Karpas-422 (cell line): Measurements from ENCODE around the gene RABGGTA. TPM values are rescaled to one million over a fixed set of nuclear protein-coding genes. Genes with fewer than 3 reads are reported as not detected.

Experiments
- DNase-seq: peaks from one replicate; pipeline ENCODE4 v3.0.0-alpha.2; 2015
- H2AFZ ChIP-seq: fragments of 200-600 bp; sonication (generic); 2 replicates; pipeline ENCODE4 v1.6.1; 2014; ENCODE audit warnings: antibody characterized with exemption, low read length, mixed read lengths
- H3K27ac ChIP-seq: fragments of 200-600 bp; sonication (generic); 2 replicates; pipeline ENCODE4 v1.5.1; 2014; ENCODE audit warnings: mild to moderate bottlenecking, low read length, moderate library complexity
- H3K27me3 ChIP-seq: fragments of 200-600 bp; sonication (generic); 2 replicates; pipeline ENCODE4 v1.6.1; 2014; ENCODE audit warnings: low read length, mixed read lengths
- H3K36me3 ChIP-seq: fragments of 200-600 bp; sonication (generic); 2 replicates; pipeline ENCODE4 v1.6.1; 2014; ENCODE audit warnings: low read length, mixed read lengths; ENCODE audit not compliant: insufficient read depth
- H3K4me1 ChIP-seq: fragments of 200-600 bp; sonication (generic); 2 replicates; pipeline ENCODE4 v1.6.1; 2014; ENCODE audit warnings: mild to moderate bottlenecking, low read length, mixed read lengths
- H3K4me2 ChIP-seq: fragments of 200-600 bp; sonication (generic); 2 replicates; pipeline ENCODE4 v1.6.1; 2014; ENCODE audit warnings: low read length, low read depth, mild to moderate bottlenecking; ENCODE audit not compliant: poor library complexity, severe bottlenecking
- H3K4me3 ChIP-seq: fragments of 200-600 bp; sonication (generic); 2 replicates; pipeline ENCODE4 v1.5.1; 2014; ENCODE audit warnings: mild to moderate bottlenecking, antibody characterized with exemption, low read length, mixed read lengths
- H3K79me2 ChIP-seq: fragments of 200-600 bp; sonication (generic); 2 replicates; pipeline ENCODE4 v1.6.1; 2014; ENCODE audit warnings: mild to moderate bottlenecking, low read length, mixed read lengths
- H3K9ac ChIP-seq: fragments of 200-600 bp; sonication (generic); 2 replicates; pipeline ENCODE4 v1.6.0; 2014; ENCODE audit warnings: low read length
- H3K9me2 ChIP-seq: fragments of 200-600 bp; sonication (generic), shearing (Covaris generic); replicated peaks from 2 replicates; pipeline ENCODE4 v1.6.0; 2014; ENCODE audit warnings: mild to moderate bottlenecking, low read length, moderate library complexity; ENCODE audit not compliant: insufficient read depth
- H3K9me3 ChIP-seq: fragments of 300-700, 200-600 bp; sonication (generic); 2 replicates; pipeline ENCODE4 v1.6.1; 2014; ENCODE audit warnings: low read length, mixed read lengths
- H4K20me1 ChIP-seq: fragments of 200-600 bp; sonication (generic); 2 replicates; pipeline ENCODE4 v1.6.1; 2014; ENCODE audit warnings: mild to moderate bottlenecking, antibody characterized with exemption, low read length, low read depth; ENCODE audit not compliant: insufficient read depth
- total RNA-seq: library from RNA; depleted of rRNA; stranded (reverse); fragments of >200 nt; shearing (Covaris generic); gene quantifications from 2 replicates; pipeline ENCODE4 v1.2.3, GENCODE V29; 2014; ENCODE audit warnings: low replicate concordance

The RABGGTA gene
- total RNA-seq, 1 experiment from 2014 or later: 45.1 TPM

DNA sequence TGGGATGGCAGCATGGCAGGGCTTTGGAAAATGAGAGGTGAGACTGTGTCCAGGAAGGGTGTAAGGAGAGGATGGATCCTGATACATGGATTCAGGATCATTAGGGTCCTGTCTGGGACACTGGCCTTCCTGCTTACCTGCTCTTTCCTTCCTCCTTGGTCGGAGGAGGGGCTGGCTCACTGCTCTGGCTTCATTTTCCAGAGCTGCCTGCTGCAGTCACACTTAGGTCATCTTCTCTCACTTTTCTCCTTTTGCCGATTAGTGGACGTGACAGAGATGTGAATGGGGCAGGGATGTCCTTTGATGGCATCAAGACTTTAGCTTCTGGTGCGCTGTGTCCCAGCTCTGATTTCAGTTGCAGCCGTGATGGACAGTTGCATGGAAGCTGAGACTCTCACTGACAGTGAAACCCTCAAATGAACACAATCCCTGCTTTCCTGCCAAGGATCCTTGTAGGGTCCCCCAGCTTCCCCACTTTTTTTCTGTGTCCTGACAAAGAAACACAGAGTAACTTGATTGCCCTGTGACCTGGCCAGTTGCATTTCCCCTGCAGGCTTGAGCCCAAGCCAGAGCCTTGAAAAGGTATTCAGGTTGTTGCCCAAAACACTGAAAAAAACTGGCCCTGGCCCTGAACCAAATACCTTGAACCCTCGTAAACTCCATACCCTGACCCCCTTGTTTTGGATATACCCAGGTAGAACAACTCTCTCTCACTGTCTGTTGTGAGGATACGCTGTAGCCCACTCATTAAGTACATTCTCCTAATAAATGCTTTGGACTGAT is 37.1 kb upstream of the RABGGTA start:
- Histone ChIP-seq H3K9me3 (no peaks in the 10 kb centered on the region), H3K9ac (0 out of 2 replicates have a peak overlapping the region, but pooled peaks have one; percentile 74), H3K79me2 (peaks cover 10% of the 10 kb centered on the region; the same call in 1 of the 2 replicates), H4K20me1 (no peaks in the 10 kb centered on the region; the same call in 1 of the 2 replicates), H3K4me2 (no peak overlapping the region), H3K27ac (no peak overlapping the region), H2AFZ (no peak overlapping the region), H3K4me3 (no peak overlapping the region), H3K27me3 (no peaks in the 10 kb centered on the region), H3K9me2 (no peaks in the 10 kb centered on the region), H3K36me3 (peaks cover 25% of the 10 kb centered on the region; the same call in 1 of the 2 replicates), H3K4me1 (peaks cover 29% of the 10 kb centered on the region)
- no peak for DNase-seq

DNA sequence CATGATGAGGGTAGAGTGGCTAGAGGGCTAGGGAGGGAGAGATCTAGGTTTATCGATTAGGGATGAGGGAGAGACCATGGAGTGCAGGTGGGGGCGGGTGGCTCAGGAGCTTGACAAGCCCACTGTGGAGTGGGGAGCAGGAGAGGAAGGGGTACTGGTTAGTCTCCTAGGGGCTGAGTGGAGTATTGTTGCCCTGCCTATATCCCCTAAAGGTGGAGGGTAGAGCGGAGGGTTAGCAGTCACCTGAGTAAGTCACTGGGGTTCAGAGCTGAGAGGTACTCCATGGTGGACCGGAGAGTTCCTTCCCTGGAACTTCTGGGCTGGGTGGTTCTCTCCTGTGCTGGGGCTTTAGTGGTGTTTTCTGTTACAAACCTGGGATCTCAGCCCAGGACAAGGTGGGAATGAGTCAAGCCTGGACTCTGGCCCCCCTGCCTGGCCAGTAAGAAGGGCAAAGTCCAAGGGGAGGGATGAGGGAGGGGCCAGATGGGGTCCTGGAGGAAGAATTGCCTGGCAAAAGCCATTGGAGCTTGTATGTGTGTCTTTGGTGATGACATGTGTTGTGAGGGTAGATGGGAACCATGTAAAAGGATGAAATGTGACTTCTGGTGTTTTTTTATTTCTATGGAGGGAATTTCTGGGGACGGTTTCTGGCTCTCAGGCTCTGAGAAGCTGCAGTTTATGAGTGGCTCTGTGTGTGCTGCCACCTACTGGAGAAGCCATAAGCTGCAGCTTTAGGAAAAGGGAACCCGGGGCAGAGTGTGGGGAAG is 36.4 kb upstream of the RABGGTA start, which contains the start of gene CIDEB:
Gene CIDEB (minus strand): TSS at position 403 of the 767 bp plus-strand sequence. CDS start 119 bp downstream, at position 284.
- Histone ChIP-seq H2AFZ (no peak within 1 kb of the TSS), H3K79me2 (peaks cover 10% of the 10 kb centered on the region; the same call in 1 of the 2 replicates), H3K9me2 (no peaks in the 10 kb centered on the region), H4K20me1 (no peaks in the 10 kb centered on the region; the same call in 1 of the 2 replicates), H3K27me3 (no peaks in the 10 kb centered on the region), H3K36me3 (peaks cover 29% of the 10 kb centered on the region; the same call in 1 of the 2 replicates), H3K9ac (no peak within 1 kb of the TSS), H3K27ac (no peak within 1 kb of the TSS), H3K4me1 (peaks cover 26% of the 10 kb centered on the region), H3K9me3 (no peaks in the 10 kb centered on the region), H3K4me3 (no peak within 1 kb of the TSS), H3K4me2 (no peak within 1 kb of the TSS)
- DNase-seq: peak; percentile 90

DNA sequence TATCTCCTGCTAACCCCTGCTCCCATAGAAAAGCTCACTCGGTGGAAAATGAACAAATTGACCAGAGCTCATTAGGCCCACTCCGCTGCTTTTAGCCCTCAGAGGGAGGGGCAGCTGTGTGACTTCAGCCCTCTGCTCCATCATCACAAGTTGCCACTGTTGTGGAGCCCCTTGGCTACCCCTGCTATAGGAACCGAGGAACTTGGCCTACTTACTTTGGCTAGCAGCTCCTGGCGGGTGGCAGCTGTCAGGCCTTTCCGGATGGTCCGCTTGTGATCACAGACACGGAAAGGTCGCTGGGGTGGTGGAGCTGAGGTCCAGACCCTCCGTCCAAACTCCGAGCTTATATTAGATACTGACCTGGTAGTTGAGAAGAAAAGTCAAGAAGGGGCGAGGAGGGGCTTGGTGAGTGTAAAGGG is 35.8 kb upstream of the RABGGTA start:
- Histone ChIP-seq H3K4me2 (no peak overlapping the region), H3K9ac (no peak overlapping the region)

GRCh38 chr14:24304019-24304387 is 32.6 kb upstream of the RABGGTA start:
- no peak for DNase-seq
- peaks cover 38% of the 10 kb centered on the region for H3K79me2 ChIP-seq
- H3K9me3 ChIP-seq: no peaks in the 10 kb centered on the region
- H3K4me1 ChIP-seq: peaks cover 15% of the 10 kb centered on the region
- no peaks in the 10 kb centered on the region for H3K27me3 ChIP-seq
- H3K36me3 ChIP-seq: peaks cover 34% of the 10 kb centered on the region
- no peak overlapping the region for H2AFZ ChIP-seq
- H3K9ac ChIP-seq: no peak overlapping the region
- H3K4me3 ChIP-seq: no peak overlapping the region
- H3K9me2 ChIP-seq: no peaks in the 10 kb centered on the region
- peaks cover 9% of the 10 kb centered on the region; the same call in 1 of the 2 replicates for H4K20me1 ChIP-seq
- no peak overlapping the region for H3K27ac ChIP-seq
- no peak overlapping the region for H3K4me2 ChIP-seq

More for the DNA sequence above, 35.8 kb upstream of the RABGGTA start:
- no peaks in the 10 kb centered on the region for H3K9me3 ChIP-seq
- DNase-seq: no peak
- H3K4me3 ChIP-seq: no peak overlapping the region
- no peak overlapping the region for H2AFZ ChIP-seq
- H3K9me2 ChIP-seq: no peaks in the 10 kb centered on the region
- H3K27ac ChIP-seq: no peak overlapping the region
- H3K36me3 ChIP-seq: peaks cover 35% of the 10 kb centered on the region
- H4K20me1 ChIP-seq: no peaks in the 10 kb centered on the region; the same call in 1 of the 2 replicates
- H3K4me1 ChIP-seq: peaks cover 20% of the 10 kb centered on the region
- no peaks in the 10 kb centered on the region for H3K27me3 ChIP-seq
- peaks cover 15% of the 10 kb centered on the region; the same call in 1 of the 2 replicates for H3K79me2 ChIP-seq

GRCh38 chr14:24300326-24300980 is 29.1 kb upstream of the RABGGTA start:
- Histone ChIP-seq H3K4me2 (peak overlapping the region; percentile 94), H3K27ac (no peak overlapping the region), H4K20me1 (peaks cover 9% of the 10 kb centered on the region; the same call in 1 of the 2 replicates), H3K9ac (peak overlapping the region; percentile 82), H3K27me3 (no peaks in the 10 kb centered on the region), H3K36me3 (peaks cover 32% of the 10 kb centered on the region), H2AFZ (no peak overlapping the region), H3K4me1 (peaks cover 34% of the 10 kb centered on the region), H3K4me3 (peak overlapping the region; percentile 84), H3K9me3 (no peaks in the 10 kb centered on the region), H3K9me2 (no peaks in the 10 kb centered on the region), H3K79me2 (peaks cover 42% of the 10 kb centered on the region)
- DNase-seq: no peak

DNA sequence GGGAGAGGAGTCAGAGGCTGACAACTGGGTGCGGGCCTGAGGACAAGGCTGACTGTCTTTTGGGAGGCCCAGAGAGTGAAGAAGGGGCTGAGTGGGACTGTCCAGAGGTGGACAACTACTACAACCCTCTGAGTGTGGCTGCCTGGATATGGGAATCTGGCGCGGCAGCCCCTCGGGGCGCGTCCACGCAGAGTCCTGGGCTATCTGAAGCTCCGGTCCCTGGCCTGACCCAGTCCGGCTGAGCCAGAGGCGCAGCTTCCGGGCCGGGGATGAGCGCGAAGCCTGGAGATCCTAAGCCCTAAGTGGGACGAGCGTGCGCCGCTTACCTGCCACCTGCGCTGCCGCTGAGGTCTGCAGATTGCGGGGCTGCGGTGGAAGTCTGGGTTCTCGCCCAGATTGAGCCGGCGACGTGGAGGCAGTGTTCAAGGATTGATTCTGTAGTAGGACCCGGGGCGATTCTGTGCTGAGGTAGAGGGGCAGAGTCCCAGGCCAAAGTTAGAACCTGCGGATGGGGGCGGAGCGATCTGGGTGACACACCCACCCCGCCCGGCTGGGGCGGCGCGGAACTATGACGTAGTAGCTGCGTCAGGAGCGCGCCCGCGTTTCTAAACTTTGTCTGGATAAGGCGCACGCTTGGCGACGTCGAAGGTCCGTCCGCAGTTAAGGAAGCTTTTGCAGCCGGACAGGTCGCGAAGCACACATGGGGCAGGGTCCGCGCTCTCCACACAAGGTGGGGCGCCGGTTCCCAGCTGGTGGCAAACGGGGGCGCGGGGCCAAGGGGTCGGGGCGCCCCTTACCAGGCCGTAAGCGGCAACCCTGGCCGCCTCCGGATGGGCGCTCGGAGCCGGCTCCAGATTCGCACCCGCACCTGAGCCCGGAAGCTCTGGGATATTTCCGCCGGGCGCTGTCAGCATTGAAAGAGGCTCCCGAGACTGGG is 28.1 kb upstream of the RABGGTA start, which contains the start of the genes DHRS1 and NOP9:
Gene DHRS1 (minus strand): TSS at position 526 of the 937 bp plus-strand sequence. CDS start 674 bp downstream, outside the sequence.
Gene NOP9 (plus strand): TSS at position 596 of the 937 bp plus-strand sequence. CDS start 105 bp downstream, at position 701.
- no peak within 1 kb of the TSS for H3K27ac ChIP-seq
- peak within 1 kb of the TSS; percentile 84 for H3K4me3 ChIP-seq
- H3K9ac ChIP-seq: peak within 1 kb of the TSS; percentile 82
- H3K9me3 ChIP-seq: no peaks in the 10 kb centered on the region
- H3K9me2 ChIP-seq: no peaks in the 10 kb centered on the region
- peaks cover 9% of the 10 kb centered on the region; the same call in 1 of the 2 replicates for H4K20me1 ChIP-seq
- H3K4me2 ChIP-seq: peak within 1 kb of the TSS; percentile 94
- peaks cover 37% of the 10 kb centered on the region for H3K36me3 ChIP-seq
- H3K79me2 ChIP-seq: peaks cover 42% of the 10 kb centered on the region
- H3K4me1 ChIP-seq: peaks cover 34% of the 10 kb centered on the region
- no peaks in the 10 kb centered on the region for H3K27me3 ChIP-seq
- H2AFZ ChIP-seq: peak within 1 kb of the TSS; percentile 79
- peak; percentile 99 for DNase-seq

DNA sequence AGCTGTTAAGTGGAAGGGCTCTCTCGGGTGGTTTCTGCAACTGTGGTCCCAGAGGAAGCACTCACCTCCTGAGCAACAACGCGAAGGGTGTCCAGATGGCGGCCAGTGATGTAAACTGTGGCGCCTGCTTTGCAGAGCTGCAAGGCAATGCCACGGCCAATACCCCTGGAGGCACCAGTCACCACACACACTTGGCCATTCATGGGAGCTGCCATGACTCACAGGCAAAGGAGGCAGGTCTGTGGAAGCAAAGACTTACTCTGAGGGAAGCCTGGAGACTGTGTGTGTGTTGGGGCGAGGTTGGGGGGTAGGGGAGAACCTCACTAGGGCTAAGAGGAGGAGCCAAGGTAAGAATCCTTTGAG is 27.5 kb upstream of the RABGGTA start:
- Histone ChIP-seq H3K27me3 (no peaks in the 10 kb centered on the region), H3K4me1 (peaks cover 34% of the 10 kb centered on the region), H3K27ac (no peak overlapping the region), H3K4me3 (peak overlapping the region; percentile 84), H3K9me2 (no peaks in the 10 kb centered on the region), H3K9ac (peak overlapping the region; percentile 82), H4K20me1 (peaks cover 9% of the 10 kb centered on the region; the same call in 1 of the 2 replicates), H3K36me3 (peaks cover 32% of the 10 kb centered on the region), H3K4me2 (peak overlapping the region; percentile 94), H3K9me3 (no peaks in the 10 kb centered on the region), H2AFZ (peak overlapping the region; percentile 79; the same call in 1 of the 2 replicates), H3K79me2 (peaks cover 42% of the 10 kb centered on the region)
- peak; percentile 59 for DNase-seq
